Smooth muscle cell (in vitro differentiated cells): Measurements from ENCODE around the gene NISCH. TPM values are rescaled to one million over a fixed set of nuclear protein-coding genes. Genes with fewer than 3 reads are reported as not detected.

ENCODE experiments used
- DNase-seq: peaks from one replicate; lab custom pipeline; 2025; ENCODE audit not compliant: unreplicated experiment; lab: John Stamatoyannopoulos, UW
- H2AFZ ChIP-seq: fragments of 200-600 bp; sonication (generic); 2 replicates; pipeline ENCODE4 v1.6.0; 2016; ENCODE audit warnings: antibody characterized with exemption, low read depth, mild to moderate bottlenecking
- H3F3A ChIP-seq: fragments of 200-600 bp; sonication (generic); 2 replicates; pipeline ENCODE4 v1.6.0; 2017; ENCODE audit warnings: antibody characterized with exemption, low read depth
- H3K27ac ChIP-seq: fragments of 200-600 bp; sonication (generic); 2 replicates; pipeline ENCODE4 v1.5.1; 2016; ENCODE audit warnings: low read depth, mild to moderate bottlenecking
- H3K27me3 ChIP-seq: fragments of 200-600 bp; sonication (generic); 2 replicates; pipeline ENCODE4 v1.6.1; 2016; ENCODE audit warnings: low read depth, mild to moderate bottlenecking
- H3K36me3 ChIP-seq: fragments of 200-600 bp; sonication (generic); 2 replicates; pipeline ENCODE4 v1.5.1; 2016; ENCODE audit warnings: low read depth
- H3K4me1 ChIP-seq: fragments of 200-600 bp; sonication (generic); 2 replicates; pipeline ENCODE4 v1.5.1; 2016; ENCODE audit warnings: low read depth
- H3K4me2 ChIP-seq: fragments of 200-600 bp; sonication (generic); 2 replicates; pipeline ENCODE4 v1.6.0; 2016; ENCODE audit warnings: mild to moderate bottlenecking
- H3K4me3 ChIP-seq: fragments of 200-600 bp; sonication (generic); 2 replicates; pipeline ENCODE4 v1.5.1; 2016; ENCODE audit warnings: mild to moderate bottlenecking
- H3K79me2 ChIP-seq: fragments of 200-600 bp; sonication (generic); 2 replicates; pipeline ENCODE4 v1.6.0; 2016; ENCODE audit warnings: low read depth, mild to moderate bottlenecking
- H3K9ac ChIP-seq: fragments of 200-600 bp; sonication (generic); 2 replicates; pipeline ENCODE4 v1.6.0; 2016; ENCODE audit warnings: low read depth
- H3K9me3 ChIP-seq: fragments of 200-600 bp; sonication (generic); replicated peaks from 2 replicates; pipeline ENCODE4 v1.5.1; 2016; ENCODE audit warnings: low read depth
- H4K20me1 ChIP-seq: fragments of 200-600 bp; sonication (generic); 2 replicates; pipeline ENCODE4 v1.6.0; 2016; ENCODE audit warnings: low read depth
- CTCF ChIP-seq: fragments of 200-600 bp; sonication (generic); IDR thresholded peaks from 2 replicates; pipeline ENCODE4 v1.5.1; 2017; ENCODE audit warnings: borderline replicate concordance, mild to moderate bottlenecking, antibody characterized with exemption; ENCODE audit not compliant: insufficient read depth, poor library complexity, severe bottlenecking
- WGBS: methylation state at CpG from one replicate; pipeline ENCODE4 v1.1.7; 2016; ENCODE audit warnings: low lambda C conversion rate; 5-methylcytosine and 5-hydroxymethylcytosine counted together
- polyA plus RNA-seq: library from polyadenylated mRNA; unstranded; fragments of >200 nt; fragmentation: Nextera tagmentation; extraction: Ambion mirVana; gene quantifications from 2 replicates; pipeline ENCODE4 v1.2.1, GENCODE V29; 2016
- total RNA-seq: library from RNA; depleted of rRNA; stranded (reverse); fragments of >200 nt; gene quantifications from 2 replicates; pipeline ENCODE4 v1.2.3, GENCODE V29; 2014

The NISCH gene
- total RNA-seq (55.2 and 56.1 TPM in 2 replicates), polyA plus RNA-seq (46.7 and 47.3 TPM in 2 replicates)

- peak within 1 kb of the TSS; percentile 87 for H3K4me2 ChIP-seq
- H3K36me3 ChIP-seq, result no peaks in the 10 kb centered on the region
- no peaks in the 10 kb centered on the region for H3K9me3 ChIP-seq
- no peak for TF ChIP-seq CTCF
- DNase-seq, result peak; percentile 48
- H3K9ac ChIP-seq, result peak within 1 kb of the TSS; percentile 90
- WGBS, result 3% methylated on average over 55 of the region's 86 CpGs
- H4K20me1 ChIP-seq, result peaks cover 34% of the 10 kb centered on the region
- H3K27ac ChIP-seq, result peak within 1 kb of the TSS; percentile 17
- H3K4me1 ChIP-seq, result peaks cover 16% of the 10 kb centered on the region
- peak within 1 kb of the TSS; percentile 78 for H2AFZ ChIP-seq
- H3K4me3 ChIP-seq, result peak within 1 kb of the TSS; percentile 98
- H3K27me3 ChIP-seq, result no peaks in the 10 kb centered on the region
- no peaks in the 10 kb centered on the region for H3F3A ChIP-seq
- peaks cover 47% of the 10 kb centered on the region for H3K79me2 ChIP-seq
Measured at GRCh38 chr3:52455283-52456168, at the start of gene NISCH. NISCH (plus strand) TSS chr3:52455604; CDS start chr3:52455642, 38 bp downstream.

- peaks cover 9% of the 10 kb centered on the region for H3K4me1 ChIP-seq
- H3K27ac ChIP-seq, result no peak overlapping the region
Measured at GRCh38 chr3:52406231-52406661, 49.2 kb upstream of the NISCH start.

GRCh38 chr3:52406791-52407510, 48.5 kb upstream of the NISCH start:
- H3K4me3 ChIP-seq, result no peak overlapping the region
- H3K4me2 ChIP-seq, result no peak overlapping the region
- TF ChIP-seq CTCF, result no peak
- no peak overlapping the region for H2AFZ ChIP-seq
- H3K79me2 ChIP-seq, result peaks cover 24% of the 10 kb centered on the region
- H3K27me3 ChIP-seq, result no peaks in the 10 kb centered on the region
- no peaks in the 10 kb centered on the region for H3F3A ChIP-seq
- peaks cover 16% of the 10 kb centered on the region for H3K4me1 ChIP-seq
- no peaks in the 10 kb centered on the region for H3K9me3 ChIP-seq
- H3K9ac ChIP-seq, result no peak overlapping the region
- WGBS, result 97% methylated on average over 19 of the region's 20 CpGs
- H3K36me3 ChIP-seq, result no peaks in the 10 kb centered on the region
- no peaks in the 10 kb centered on the region for H4K20me1 ChIP-seq
- H3K27ac ChIP-seq, result no peak overlapping the region
- no peak for DNase-seq

More at GRCh38 chr3:52406231-52406661, 49.2 kb upstream of the NISCH start:
- TF ChIP-seq CTCF, result no peak
- no peaks in the 10 kb centered on the region for H4K20me1 ChIP-seq
- H3K9me3 ChIP-seq, result no peaks in the 10 kb centered on the region
- no peak overlapping the region for H2AFZ ChIP-seq
- H3K9ac ChIP-seq, result no peak overlapping the region
- no peak for DNase-seq
- no peaks in the 10 kb centered on the region for H3K36me3 ChIP-seq
- WGBS, result 96% methylated on average over 11 of the region's 11 CpGs
- peaks cover 24% of the 10 kb centered on the region for H3K79me2 ChIP-seq
- no peaks in the 10 kb centered on the region for H3K27me3 ChIP-seq
- H3K4me3 ChIP-seq, result no peak overlapping the region
- H3K4me2 ChIP-seq, result no peak overlapping the region
- H3F3A ChIP-seq, result no peaks in the 10 kb centered on the region
